ENCODE data around the gene NEDD4L.

The NEDD4L gene

DNA sequence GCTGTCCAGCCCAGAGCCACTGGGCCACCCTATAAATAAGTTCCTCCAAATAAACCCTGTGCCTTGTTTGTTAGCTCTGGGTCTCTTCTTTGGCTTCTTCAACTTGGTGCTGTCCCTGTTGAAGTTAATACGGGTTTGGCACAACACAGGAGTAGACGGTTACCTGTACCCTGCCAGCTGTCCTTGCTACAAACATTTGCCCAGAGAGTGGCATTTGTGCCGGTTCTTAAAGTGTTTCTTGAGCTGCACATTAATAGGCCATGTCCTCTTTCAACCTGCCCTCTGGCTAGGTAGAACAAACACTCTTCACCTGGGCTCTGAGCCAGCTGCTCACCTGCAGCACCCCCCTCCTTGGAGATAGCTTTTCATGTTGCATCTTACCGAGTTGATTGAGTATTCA lies 139.2 kb downstream of the NEDD4L start:
- no peak for DNase-seq (ENCODE audit: low spot score)

DNA sequence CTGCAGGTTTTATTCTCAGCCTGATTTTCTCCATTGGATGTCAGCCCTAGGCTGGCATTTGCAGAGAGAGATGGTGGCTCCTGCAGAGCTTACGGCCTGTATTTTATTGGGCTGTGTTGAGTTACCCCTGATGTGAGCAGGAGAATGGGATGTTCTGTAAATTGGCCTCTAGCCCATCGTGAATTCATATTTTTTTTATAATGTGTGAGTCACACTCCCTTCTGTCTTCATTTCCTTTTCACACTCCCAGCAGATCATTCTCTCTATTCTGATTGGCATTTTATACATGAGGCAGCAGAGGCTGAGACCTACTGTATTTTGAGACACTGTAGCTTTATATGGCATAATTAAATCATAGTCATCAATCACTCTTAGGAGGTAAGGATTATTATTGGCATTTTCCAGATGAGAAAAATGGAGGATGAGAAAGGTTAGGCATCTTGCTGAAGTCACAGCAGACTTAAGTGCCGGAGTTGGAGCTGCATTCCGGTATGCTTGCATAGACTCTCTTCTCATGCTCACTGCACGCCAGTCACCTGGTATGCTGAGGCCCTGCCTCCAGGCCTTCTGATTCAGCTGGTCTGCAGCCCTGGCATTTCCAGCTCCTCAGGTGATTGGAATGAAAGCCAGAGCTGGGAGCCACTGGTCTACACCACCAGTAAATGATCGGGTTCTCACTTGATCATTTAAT lies 142.4 kb downstream of the NEDD4L start:
- peak; percentile 39 for DNase-seq (ENCODE audit: low spot score)

DNA sequence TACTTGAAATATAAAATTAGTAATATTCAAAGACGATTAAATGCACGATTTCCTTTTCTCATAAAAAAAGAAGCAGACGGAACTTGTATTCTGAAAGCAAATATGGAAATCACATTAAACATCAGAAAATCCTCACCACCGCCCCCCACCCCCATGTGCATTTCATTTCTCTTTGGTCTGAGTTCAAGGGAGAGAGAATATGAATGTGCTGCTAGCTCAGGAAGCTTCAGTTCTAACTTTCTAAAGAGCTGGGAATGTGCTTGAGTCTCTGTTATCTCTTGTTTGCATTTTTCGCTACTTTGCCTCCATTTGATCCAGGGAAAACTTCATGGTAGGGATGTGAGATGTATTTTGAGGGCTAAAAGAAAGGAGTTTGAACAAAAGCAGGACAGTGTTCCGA lies 143.6 kb downstream of the NEDD4L start:
- no peak for DNase-seq (ENCODE audit: low spot score)

- no peak for DNase-seq (ENCODE audit: low spot score)
Observed at GRCh38 chr18:58188996-58189395, 145.0 kb downstream of the NEDD4L start.

DNA sequence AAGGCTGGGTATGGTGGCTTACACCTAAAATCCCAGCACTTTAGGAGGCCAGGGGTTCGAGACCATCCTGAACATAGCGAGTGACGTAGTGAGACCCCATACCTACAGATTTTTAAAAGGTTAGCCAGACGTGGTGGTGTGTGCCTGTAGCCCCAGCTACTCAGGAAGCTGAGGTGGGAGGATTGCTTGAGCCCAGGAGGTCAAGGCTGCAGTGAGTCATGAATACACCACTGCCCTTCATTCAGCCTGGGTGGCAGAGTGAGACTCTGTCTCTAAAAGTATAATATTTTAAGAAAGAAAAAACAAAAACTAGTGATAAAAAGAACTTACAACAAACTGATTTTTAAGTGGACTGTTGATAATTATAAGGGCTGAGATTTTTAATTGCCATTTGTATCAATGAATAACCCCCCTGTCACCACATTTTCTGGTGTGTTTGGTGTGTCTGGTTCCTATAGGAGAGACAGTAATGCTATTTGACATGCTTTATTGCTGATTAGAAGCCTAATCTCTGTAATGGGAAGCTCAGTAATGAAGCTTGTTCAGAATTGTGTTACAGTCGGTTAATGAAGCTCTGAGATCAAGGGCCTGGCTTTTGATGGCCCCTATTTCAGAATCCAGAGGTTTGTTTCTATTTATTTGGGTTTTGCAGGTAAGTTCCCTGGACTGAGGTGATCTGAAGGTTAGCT lies 147.0 kb downstream of the NEDD4L start:
- no peak for DNase-seq (ENCODE audit: low spot score)

DNA sequence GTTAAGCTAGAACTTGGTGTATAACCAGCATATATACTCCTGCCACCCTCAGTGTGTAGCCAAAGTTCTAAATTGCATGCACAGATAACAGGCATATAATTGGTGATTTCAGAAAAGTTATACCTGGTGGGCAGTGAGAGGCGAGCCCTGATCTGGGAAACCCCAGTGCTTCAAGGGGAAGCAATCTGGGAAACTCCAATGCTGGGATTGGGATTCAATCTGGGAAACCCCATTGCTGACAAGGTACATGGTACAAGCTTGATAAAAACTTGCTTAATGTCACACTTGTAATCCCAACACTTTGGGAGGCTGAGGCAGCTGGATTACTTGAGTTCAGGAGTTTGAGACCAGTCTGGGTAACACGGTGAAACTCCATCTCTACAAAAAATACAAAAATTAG lies 147.6 kb downstream of the NEDD4L start:
- DNase-seq (ENCODE audit: low spot score) = no peak

GRCh38 chr18:58192519-58192918 lies 148.5 kb downstream of the NEDD4L start:
- no peak for DNase-seq (ENCODE audit: low spot score)

DNA sequence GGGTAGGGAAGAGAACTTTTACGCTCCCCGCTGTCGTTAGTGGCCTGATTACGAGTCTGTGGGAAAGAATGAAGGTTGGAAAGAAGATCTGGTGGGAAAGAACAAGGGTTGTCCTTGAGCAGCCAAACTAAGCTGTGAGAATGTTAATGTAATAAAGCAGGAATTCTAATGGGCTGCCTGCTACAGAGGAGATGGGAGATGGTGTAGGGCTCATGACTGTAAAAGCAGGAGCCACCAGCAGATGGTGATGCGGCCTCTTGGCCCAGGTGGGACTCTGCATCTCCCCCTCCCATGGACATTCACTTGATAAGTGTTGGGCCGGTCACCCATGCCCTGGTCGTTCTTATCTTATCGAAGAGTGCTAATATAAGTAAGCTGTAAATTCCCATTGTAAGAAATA lies 150.0 kb downstream of the NEDD4L start:
- no peak for DNase-seq (ENCODE audit: low spot score)

- peak; percentile 27 for DNase-seq (ENCODE audit: low spot score)
Observed at GRCh38 chr18:58195278-58195765, 151.3 kb downstream of the NEDD4L start.

GRCh38 chr18:58196164-58196563 lies 152.1 kb downstream of the NEDD4L start:
- DNase-seq (ENCODE audit: low spot score) = no peak

GRCh38 chr18:58196881-58197872 lies 153.2 kb downstream of the NEDD4L start:
- DNase-seq (ENCODE audit: low spot score) = no peak

GRCh38 chr18:58201268-58201667 lies 157.2 kb downstream of the NEDD4L start:
- no peak for DNase-seq (ENCODE audit: low spot score)

DNA sequence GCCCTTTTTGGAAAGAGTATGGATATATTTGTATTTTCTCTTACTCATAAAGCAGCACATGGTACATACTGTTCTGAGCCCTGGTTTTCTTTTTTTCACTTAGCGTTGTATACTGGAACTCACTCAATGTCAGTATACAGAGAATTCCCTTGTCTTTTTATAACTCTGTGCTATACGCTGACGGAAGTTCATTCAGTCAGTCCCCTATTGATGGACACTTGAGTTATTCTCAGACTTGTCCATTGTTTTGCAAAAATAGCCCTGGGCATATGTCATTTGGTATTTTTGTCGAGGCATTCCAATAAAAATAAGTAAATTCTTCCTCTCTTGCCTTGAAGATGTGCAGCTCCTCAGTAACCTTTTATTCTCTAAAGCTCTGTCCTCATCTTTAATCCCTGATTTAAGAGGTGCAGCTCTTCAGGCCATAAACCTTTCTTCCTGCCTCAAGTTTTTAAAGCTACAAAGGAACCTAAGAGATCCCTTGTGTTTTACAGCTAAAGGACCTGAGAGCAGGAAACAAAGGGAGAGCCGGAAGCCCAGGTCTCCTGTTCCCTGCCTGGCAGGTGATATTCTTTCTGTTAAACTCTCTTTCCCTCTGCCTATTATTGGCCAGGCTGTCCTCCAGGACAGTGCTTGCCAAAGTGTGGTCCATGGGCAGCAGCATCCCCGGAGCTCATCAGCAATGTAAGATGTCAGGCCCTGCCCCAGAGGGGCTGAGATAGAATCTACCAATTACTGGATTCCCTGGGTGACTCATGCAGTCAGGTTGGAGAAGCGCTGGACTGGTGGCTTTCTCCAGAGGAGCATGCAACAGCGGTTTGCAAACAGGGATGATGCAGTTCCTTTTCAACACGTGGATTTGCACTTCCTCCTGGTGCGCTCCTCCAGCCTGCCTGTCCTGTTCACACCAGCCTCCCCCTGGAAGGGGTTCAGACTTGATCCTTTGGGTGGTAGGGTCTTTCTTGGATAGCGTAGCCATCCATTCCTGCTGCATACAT lies 158.0 kb downstream of the NEDD4L start:
- peak; percentile 21 for DNase-seq (ENCODE audit: low spot score)

GRCh38 chr18:58204776-58205442 lies 160.9 kb downstream of the NEDD4L start:
- DNase-seq (ENCODE audit: low spot score) = no peak

- DNase-seq (ENCODE audit: low spot score) = peak; percentile 88
Observed at GRCh38 chr18:58205443-58206160, 161.6 kb downstream of the NEDD4L start.

DNA sequence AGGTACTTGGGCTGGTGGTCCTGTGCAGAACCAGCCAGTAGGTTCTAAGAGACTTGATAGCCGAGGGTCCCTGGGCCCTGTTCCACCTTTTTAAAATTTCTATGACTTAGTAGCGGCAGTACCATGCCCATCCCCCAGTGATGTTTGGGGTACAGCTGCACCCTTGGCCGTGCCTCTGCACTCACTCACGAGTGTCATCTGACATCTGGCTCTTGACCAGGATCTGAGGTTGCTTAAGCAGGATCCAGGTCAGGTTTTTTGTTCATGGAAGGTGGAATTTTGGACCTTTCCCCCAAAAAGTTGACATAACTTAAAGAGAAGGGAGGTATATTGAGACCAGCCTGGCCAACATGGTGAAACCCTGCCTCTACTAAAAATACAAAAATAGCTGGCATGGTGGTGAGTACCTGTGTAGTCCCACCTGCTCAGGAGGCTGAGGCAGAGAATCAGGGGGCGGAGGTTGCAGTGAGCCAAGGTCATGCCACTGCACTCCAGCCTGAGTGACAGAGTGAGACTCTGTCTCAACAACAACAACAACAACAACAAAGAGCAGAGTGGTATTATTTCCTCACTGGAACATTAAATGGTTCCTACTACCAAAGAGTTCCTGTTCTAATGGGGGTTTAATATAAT lies 163.6 kb downstream of the NEDD4L start:
- no peak for DNase-seq (ENCODE audit: low spot score)

DNA sequence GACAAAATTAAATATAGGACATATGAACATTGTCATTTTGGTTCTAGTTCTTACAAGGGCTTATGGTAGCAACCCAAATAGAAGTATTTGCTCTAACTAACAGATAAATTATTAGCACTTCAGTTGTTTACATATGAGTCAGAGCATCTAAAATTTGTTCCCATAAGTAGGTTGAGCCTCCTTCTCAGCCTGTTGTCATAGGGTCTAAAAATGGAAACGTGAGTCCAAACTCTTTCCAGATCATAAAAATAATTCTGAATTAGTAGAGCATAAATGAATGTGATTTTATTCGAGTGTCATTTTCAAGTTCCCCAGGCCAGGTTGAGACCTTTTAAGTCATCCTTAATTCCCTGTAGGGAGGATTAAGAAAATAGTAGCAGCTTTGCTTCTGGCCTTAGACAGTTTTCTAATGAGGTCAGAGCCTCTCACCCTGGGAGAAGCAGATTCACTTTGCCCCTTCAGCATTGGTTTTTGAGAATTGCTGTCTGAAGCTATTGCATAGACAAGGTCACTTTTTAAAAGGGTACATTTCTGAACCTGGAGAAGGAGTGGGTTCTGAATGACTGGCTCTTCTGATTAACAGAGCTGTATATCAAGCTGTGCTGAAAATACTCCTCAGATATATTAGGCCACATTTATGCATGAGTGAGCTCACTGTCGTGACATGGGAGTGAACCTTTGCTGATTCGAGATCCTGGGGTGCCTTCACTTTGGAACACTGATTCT lies 164.3 kb downstream of the NEDD4L start:
- DNase-seq (ENCODE audit: low spot score) = no peak

DNA sequence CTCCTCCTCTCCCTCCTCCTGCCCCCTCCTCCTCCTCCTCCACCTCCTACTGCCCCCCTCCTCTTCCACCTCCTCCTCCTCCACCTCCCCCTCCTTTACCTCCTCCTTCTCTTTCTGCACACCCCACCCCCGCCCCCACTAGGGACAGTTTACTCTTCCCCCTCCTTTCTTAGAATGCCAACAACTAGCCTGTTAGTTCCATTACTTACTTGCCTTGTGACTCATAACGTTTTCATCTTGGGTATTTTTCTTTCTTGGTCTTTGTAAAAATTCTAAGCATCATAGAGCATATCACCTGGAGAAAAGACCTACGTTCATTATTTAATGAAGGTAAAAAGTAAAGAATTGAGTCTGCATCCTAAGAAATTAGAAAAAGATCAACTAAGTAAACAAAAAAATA lies 165.3 kb downstream of the NEDD4L start:
- DNase-seq (ENCODE audit: low spot score) = no peak

DNA sequence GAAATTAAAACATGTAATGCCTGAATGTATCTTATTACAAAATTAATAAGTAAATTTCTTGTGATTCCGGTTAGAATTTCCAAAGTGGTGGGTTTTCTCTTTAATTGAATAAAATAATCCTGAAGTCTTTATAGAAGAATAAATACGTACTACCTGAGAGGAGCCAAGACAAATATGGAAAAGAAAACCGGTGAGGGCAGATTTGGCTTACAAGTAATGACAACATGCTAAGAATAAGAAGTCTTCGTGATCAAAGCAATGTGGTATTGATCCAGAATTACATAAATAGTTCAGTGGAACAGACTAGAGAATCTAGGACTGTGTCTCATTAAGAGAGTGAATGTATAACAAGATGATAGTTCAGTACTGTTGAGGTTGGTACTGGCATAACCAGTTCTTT lies 167.5 kb downstream of the NEDD4L start:
- DNase-seq (ENCODE audit: low spot score) = no peak

Measured in AG20443 (cell line).